Measurements from ENCODE around the gene ISG15. TPM values are rescaled to one million over a fixed set of nuclear protein-coding genes. Genes with fewer than 3 reads are reported as not detected.

The ISG15 gene
- total RNA-seq, 1 experiment from 2014 or later = 140 TPM

DNA sequence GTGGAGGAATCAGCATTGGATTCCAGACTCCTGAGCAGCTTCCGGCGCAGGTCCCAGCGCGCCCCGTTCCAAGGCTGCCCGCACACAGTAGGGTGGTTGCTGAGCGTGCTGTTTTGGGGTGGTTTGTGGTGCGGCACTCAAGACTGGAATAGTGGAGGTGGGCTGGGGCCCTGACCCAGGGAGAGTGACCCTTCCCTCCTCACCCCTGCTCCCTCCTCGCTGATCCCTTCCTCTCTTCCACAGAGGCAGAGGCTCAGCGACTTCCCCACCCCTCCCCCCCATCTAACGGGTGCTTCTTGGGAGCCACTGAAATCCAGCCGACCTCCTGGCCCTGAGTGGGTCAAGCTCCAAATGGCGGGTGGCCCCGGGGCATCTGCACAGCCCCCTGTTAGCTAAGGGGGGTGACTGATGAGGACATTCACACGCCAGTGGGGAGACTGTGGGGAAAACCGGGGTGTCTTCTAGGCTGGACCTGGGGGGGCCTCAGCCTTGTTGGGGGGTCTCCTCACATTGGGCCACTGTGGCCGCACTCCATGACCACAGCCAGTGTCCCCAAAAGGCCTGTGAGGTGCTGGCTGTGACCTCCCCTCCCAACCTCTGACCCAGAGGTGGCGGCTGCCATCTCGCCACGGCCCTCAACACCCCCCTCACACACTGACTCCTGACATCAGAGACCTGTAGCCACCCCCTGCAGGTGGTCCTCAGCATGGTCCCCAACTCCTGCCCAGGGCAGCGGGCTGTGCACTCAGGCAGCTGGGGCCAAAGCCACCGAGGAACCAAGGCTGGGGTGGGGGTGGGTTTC, 9.5 kb upstream of the ISG15 start:
- POLR2A ChIA-PET = interaction anchor here (2.7 kb wide), 1 partner anchor 10 kb away, joined by 12 read pairs; the partner anchor contains the start of gene ISG15
- no TSS peak for BruUV-seq (replicated peaks)
- Histone ChIP-seq H3K36me3 (ENCODE audit: control insufficient read depth in 1 of 2, insufficient read depth in 2 of 2, low read length in 2 of 2) (no peaks in the 10 kb centered on the region), H3K4me3 (replicated peaks in 1 of 2; ENCODE audit: low read depth in 1 of 2, low read length in 2 of 2) (no peak overlapping the region), H3K9ac (ENCODE audit: low read length) (peak overlapping the region; percentile 82; the same call in 1 of the 2 replicates), H3K4me2 (ENCODE audit: low read length) (no peak overlapping the region), H4K20me1 (ENCODE audit: insufficient read depth) (no peaks in the 10 kb centered on the region), H3K27me3 (ENCODE audit: insufficient read depth, low read length) (no peaks in the 10 kb centered on the region), H3K27ac (ENCODE audit: low read depth, low read length) (peak overlapping the region; percentile 60; the same call in 1 of the 2 replicates), H3K79me2 (ENCODE audit: insufficient read depth, low read length) (peaks cover 14% of the 10 kb centered on the region), H3K9me3 (ENCODE audit: control insufficient read depth in 1 of 2, insufficient read depth in 1 of 2, low read depth in 1 of 2, low read length in 2 of 2) (no peaks in the 10 kb centered on the region), H2AFZ (ENCODE audit: low read depth, low read length, poor library complexity, severe bottlenecking) (no peak overlapping the region), H3K4me1 (ENCODE audit: control insufficient read depth in 1 of 2, insufficient read depth in 2 of 2, low read length in 2 of 2) (peaks cover 35 to 70% of the 10 kb centered on the region in 2 experiments), H3K9me2 (ENCODE audit: insufficient read depth) (no peaks in the 10 kb centered on the region)
- intact Hi-C loops (cut with micrococcal nuclease) = loop anchor here (5.0 kb wide), 1 partner anchor 63 kb away; no protein-coding TSS in a partner anchor
- no peak for DNase-seq (ENCODE audit: low read depth, low spot score)
- CTCF ChIA-PET = interaction anchor here (4.0 kb wide), 1 partner anchor 10 kb away, joined by 26 read pairs; the partner anchor contains the start of gene ISG15
- RAD21 ChIA-PET (ENCODE audit: low non-redundant PET in 1 of 2, low total read pairs in 2 of 2, uncharacterized antibody in 2 of 2, unreplicated experiment in 2 of 2) = no interaction called here
- no peak for ATAC-seq
- no peak for TF ChIP-seq FOSL1 (IDR thresholded peaks at IDR 0.05; ENCODE audit: low read depth)
- TF ChIP-seq, protein P1, sequence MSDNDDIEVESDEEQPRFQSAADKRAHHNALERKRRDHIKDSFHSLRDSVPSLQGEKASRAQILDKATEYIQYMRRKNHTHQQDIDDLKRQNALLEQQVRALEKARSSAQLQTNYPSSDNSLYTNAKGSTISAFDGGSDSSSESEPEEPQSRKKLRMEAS (IDR thresholded peaks at IDR 0.05) = no peak
- TF ChIP-seq, protein P2, sequence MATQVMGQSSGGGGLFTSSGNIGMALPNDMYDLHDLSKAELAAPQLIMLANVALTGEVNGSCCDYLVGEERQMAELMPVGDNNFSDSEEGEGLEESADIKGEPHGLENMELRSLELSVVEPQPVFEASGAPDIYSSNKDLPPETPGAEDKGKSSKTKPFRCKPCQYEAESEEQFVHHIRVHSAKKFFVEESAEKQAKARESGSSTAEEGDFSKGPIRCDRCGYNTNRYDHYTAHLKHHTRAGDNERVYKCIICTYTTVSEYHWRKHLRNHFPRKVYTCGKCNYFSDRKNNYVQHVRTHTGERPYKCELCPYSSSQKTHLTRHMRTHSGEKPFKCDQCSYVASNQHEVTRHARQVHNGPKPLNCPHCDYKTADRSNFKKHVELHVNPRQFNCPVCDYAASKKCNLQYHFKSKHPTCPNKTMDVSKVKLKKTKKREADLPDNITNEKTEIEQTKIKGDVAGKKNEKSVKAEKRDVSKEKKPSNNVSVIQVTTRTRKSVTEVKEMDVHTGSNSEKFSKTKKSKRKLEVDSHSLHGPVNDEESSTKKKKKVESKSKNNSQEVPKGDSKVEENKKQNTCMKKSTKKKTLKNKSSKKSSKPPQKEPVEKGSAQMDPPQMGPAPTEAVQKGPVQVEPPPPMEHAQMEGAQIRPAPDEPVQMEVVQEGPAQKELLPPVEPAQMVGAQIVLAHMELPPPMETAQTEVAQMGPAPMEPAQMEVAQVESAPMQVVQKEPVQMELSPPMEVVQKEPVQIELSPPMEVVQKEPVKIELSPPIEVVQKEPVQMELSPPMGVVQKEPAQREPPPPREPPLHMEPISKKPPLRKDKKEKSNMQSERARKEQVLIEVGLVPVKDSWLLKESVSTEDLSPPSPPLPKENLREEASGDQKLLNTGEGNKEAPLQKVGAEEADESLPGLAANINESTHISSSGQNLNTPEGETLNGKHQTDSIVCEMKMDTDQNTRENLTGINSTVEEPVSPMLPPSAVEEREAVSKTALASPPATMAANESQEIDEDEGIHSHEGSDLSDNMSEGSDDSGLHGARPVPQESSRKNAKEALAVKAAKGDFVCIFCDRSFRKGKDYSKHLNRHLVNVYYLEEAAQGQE (IDR thresholded peaks at IDR 0.05; ENCODE audit: low read depth) = no peak
- no peak for TF ChIP-seq ELF1 (IDR thresholded peaks at IDR 0.05; ENCODE audit: borderline replicate concordance, low read depth)
- TF ChIP-seq, protein P3, sequence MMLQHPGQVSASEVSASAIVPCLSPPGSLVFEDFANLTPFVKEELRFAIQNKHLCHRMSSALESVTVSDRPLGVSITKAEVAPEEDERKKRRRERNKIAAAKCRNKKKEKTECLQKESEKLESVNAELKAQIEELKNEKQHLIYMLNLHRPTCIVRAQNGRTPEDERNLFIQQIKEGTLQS (IDR thresholded peaks at IDR 0.05) = no peak
- no peak for TF ChIP-seq CEBPB (IDR thresholded peaks at IDR 0.05; ENCODE audit: low read depth)
- TF ChIP-seq POLR2AphosphoS5 (IDR thresholded peaks at IDR 0.05; ENCODE audit: low read depth, low read length) = no peak
- TF ChIP-seq ZNF274 (IDR thresholded peaks at IDR 0.05; ENCODE audit: low read depth, low read length) = no peak
- TF ChIP-seq EGR1 (IDR thresholded peaks at IDR 0.05; ENCODE audit: low read depth) = no peak
- TF ChIP-seq SP1 (IDR thresholded peaks at IDR 0.05; ENCODE audit: low read depth) = no peak
- no peak for TF ChIP-seq YY1 (IDR thresholded peaks at IDR 0.05; ENCODE audit: extremely low read depth, insufficient replicate concordance, low read depth, low read length)
- TF ChIP-seq EZH2 (IDR thresholded peaks at IDR 0.05) = no peak
- no peak for TF ChIP-seq SIN3A (IDR thresholded peaks at IDR 0.05; ENCODE audit: low read depth)
- no peak for TF ChIP-seq SRF (IDR thresholded peaks at IDR 0.05; ENCODE audit: low read depth)
- TF ChIP-seq ZFX (IDR thresholded peaks at IDR 0.05) = no peak
- no peak for TF ChIP-seq TCF7L2 (IDR thresholded peaks at IDR 0.05; ENCODE audit: borderline replicate concordance, extremely low read depth, insufficient read depth, insufficient read length)
- no peak for TF ChIP-seq JUND (IDR thresholded peaks at IDR 0.05)
- TF ChIP-seq, protein P4, sequence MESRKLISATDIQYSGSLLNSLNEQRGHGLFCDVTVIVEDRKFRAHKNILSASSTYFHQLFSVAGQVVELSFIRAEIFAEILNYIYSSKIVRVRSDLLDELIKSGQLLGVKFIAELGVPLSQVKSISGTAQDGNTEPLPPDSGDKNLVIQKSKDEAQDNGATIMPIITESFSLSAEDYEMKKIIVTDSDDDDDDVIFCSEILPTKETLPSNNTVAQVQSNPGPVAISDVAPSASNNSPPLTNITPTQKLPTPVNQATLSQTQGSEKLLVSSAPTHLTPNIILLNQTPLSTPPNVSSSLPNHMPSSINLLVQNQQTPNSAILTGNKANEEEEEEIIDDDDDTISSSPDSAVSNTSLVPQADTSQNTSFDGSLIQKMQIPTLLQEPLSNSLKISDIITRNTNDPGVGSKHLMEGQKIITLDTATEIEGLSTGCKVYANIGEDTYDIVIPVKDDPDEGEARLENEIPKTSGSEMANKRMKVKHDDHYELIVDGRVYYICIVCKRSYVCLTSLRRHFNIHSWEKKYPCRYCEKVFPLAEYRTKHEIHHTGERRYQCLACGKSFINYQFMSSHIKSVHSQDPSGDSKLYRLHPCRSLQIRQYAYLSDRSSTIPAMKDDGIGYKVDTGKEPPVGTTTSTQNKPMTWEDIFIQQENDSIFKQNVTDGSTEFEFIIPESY (IDR thresholded peaks at IDR 0.05; ENCODE audit: extremely low read depth, insufficient replicate concordance, low read length) = no peak
- TF ChIP-seq RAD21 (IDR thresholded peaks at IDR 0.05; ENCODE audit: low read depth) = no peak
